H1 (cell line): Measurements from ENCODE around the gene PDIA2. TPM values are rescaled to one million over a fixed set of nuclear protein-coding genes. Genes with fewer than 3 reads are reported as not detected.

Experiments used
- ASH2L ChIP-seq: fragments of 200-600, 300-600 bp; sonication (generic); IDR thresholded peaks from one replicate; pipeline ENCODE4 v1.7.1; 2017; ENCODE audit warnings: low read length
- CEBPB ChIP-seq: IDR thresholded peaks from 2 replicates; pipeline ENCODE4 v1.6.1; 2012; ENCODE audit warnings: low read depth, low read length
- GTF2F1 ChIP-seq: IDR thresholded peaks from 2 replicates; pipeline ENCODE4 v1.6.1; 2012; ENCODE audit warnings: low read depth, low read length, improper control_type of control experiment, borderline replicate concordance
- HDAC6 ChIP-seq: IDR thresholded peaks from one replicate; pipeline ENCODE4 v1.7.1; 2012; ENCODE audit warnings: low read depth, mild to moderate bottlenecking, inconsistent platforms, low read length, moderate library complexity
- RBBP5 ChIP-seq: IDR thresholded peaks from 2 replicates; pipeline ENCODE4 v1.7.1; 2012; ENCODE audit warnings: low read depth, mild to moderate bottlenecking, inconsistent platforms, low read length, moderate library complexity, borderline replicate concordance
- SP4 ChIP-seq: IDR thresholded peaks from 2 replicates; pipeline ENCODE4 v1.6.1; 2012; ENCODE audit warnings: low read length, inconsistent platforms
- SRF ChIP-seq: IDR thresholded peaks from 2 replicates; pipeline ENCODE4 v1.6.1; 2011; ENCODE audit warnings: mild to moderate bottlenecking, low read depth, low read length, moderate library complexity
- TCF12 ChIP-seq: IDR thresholded peaks from 2 replicates; pipeline ENCODE4 v1.6.1; 2011; ENCODE audit warnings: low read depth, mild to moderate bottlenecking, low read length
- ZNF274 ChIP-seq: IDR thresholded peaks from 2 replicates; pipeline ENCODE4 v1.7.0; 2012; ENCODE audit warnings: low read length, borderline replicate concordance; ENCODE audit errors: extremely low read depth
- polyA plus RNA-seq, 7 experiments: library from polyadenylated mRNA; depleted of rRNA in 3 of 7; stranded (reverse) in 5 of 7; unstranded in 2 of 7; fragments of >200 nt in 5 of 7; fragments of 200-250 nt in 2 of 7; gene quantifications; 1 replicate in 5 of 7; 2 replicates in 1 of 7; 4 replicates in 1 of 7; pipeline versions ENCODE4 v1.2.1 to v1.2.3, GENCODE V29; 2011 to 2013; ENCODE audit warnings: missing spikeins in 2 of 7, mixed read lengths in 2 of 7
- total RNA-seq: library from RNA; stranded (reverse); fragmentation: NEBNext Ultra II Directional; extraction: Animal tissue kit (Norgen Biotek cat#: 25700); gene quantifications from 2 replicates; pipeline ENCODE4 v1.2.1, GENCODE V29; 2021

Gene PDIA2
- total and polyA plus RNA-seq, 2 of the 8 experiments (the other 6 are each of a cell fraction or from before 2014, with no cell fraction given): 0.34 to 0.50 TPM

DNA sequence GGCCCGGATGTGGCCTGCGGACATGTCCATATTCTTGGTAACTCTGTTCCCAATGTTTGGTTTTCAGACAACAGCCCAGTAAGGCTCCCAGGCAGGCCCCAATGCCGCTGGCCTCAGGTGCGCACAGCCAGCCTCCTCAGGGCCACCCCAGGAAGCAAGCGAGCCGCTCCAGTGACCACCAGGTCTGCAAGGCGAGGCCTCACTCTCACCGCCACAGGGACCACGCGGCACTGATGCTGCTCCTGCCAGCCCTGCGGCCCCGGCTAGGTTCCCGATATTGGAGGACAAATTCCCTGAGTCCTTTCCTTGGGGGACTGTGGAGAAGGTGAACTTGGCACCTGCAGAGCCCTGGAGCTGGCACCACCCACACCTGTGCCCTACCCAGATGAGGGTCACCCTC is 19.0 kb downstream of the PDIA2 start (continued):
- TF ChIP-seq GTF2F1 (no peak), ASH2L (no peak), TCF12 (no peak), RBBP5 (no peak), HDAC6 (no peak), SP4 (no peak), CEBPB (no peak), ZNF274 (no peak), SRF (no peak)
